B cell (primary cell): Measurements from ENCODE around the gene SCAF11. TPM values are rescaled to one million over a fixed set of nuclear protein-coding genes. Genes with fewer than 3 reads are reported as not detected.
"Not testable (repeated sequence)": the region's sequence is repeated elsewhere in the genome, so short reads cannot be mapped to it uniquely, and the experiment has no call there.

Experiments used
- ATAC-seq: fragments of 200-7000 bp; cut with Tn5 transposase; one replicate; pipeline ENCODE4 v1.10.0; 2021; ENCODE audit warnings: low read depth, mild to moderate bottlenecking, moderate number of reproducible peaks, moderate library complexity
- CTCF ChIA-PET: fragments of 350-600 bp; sonication (Branson Sonifier 250); formaldehyde crosslinking; loops from one replicate; lab custom pipeline; 2021; ENCODE audit warnings: antibody characterized with exemption, inconsistent platforms; lab: Charles Lee
- POLR2A ChIA-PET: fragments of 350-600 bp; sonication (Branson Sonifier 250); formaldehyde crosslinking; loops from one replicate; lab custom pipeline; 2021; ENCODE audit warnings: antibody characterized with exemption; lab: Charles Lee
- DNase-seq: peaks from one replicate; pipeline ENCODE4 v3.0.0; 2013
- H2AFZ ChIP-seq: 2 replicates; pipeline ENCODE4 v1.6.1; 2012; ENCODE audit warnings: mild to moderate bottlenecking, low read depth, low read length; ENCODE audit not compliant: insufficient read depth, poor library complexity, severe bottlenecking
- H3K27ac ChIP-seq, 2 donors: 1 replicate in 1 of 2; 2 replicates in 1 of 2; pipeline ENCODE4 v1.5.1; 2012 to 2013; ENCODE audit warnings: low read length in 2 of 2, mild to moderate bottlenecking in 2 of 2, moderate library complexity in 1 of 2
- H3K27me3 ChIP-seq, 4 experiments: fragments of 200-600 bp in 1 of 4; sonication (generic) in 1 of 4; replicated peaks in 1 of 4; 1 replicate in 2 of 4; 2 replicates in 2 of 4; pipeline versions ENCODE4 v1.6.1 to v1.7.0; 2013 to 2016; ENCODE audit warnings: low read length in 3 of 4, mild to moderate bottlenecking in 2 of 4, mixed read lengths in 1 of 4, moderate library complexity in 1 of 4; ENCODE audit not compliant: insufficient read depth in 4 of 4, control insufficient read depth in 3 of 4; ENCODE audit errors: control extremely low read depth in 1 of 4
- H3K36me3 ChIP-seq, 2 experiments: replicated peaks in 1 of 2; 1 replicate in 1 of 2; 2 replicates in 1 of 2; pipeline versions ENCODE4 v1.6.1 to v1.7.1; 2013; ENCODE audit warnings: low read length in 1 of 2; ENCODE audit not compliant: insufficient read depth in 2 of 2, control insufficient read depth in 1 of 2; ENCODE audit errors: control extremely low read depth in 1 of 2, extremely low read depth in 1 of 2
- H3K4me1 ChIP-seq, 2 donors: fragments of 200-600 bp in 1 of 2; sonication (generic) in 1 of 2; 1 replicate in 1 of 2; 2 replicates in 1 of 2; pipeline versions ENCODE4 v1.5.1 to v1.6.1; 2013 to 2017; ENCODE audit warnings: low read length in 2 of 2; ENCODE audit not compliant: control insufficient read depth in 2 of 2, insufficient read depth in 2 of 2
- H3K4me2 ChIP-seq: replicated peaks from 2 replicates; pipeline ENCODE3; 2012; ENCODE audit warnings: mild to moderate bottlenecking, low read depth, low read length; ENCODE audit not compliant: poor library complexity, severe bottlenecking
- H3K4me3 ChIP-seq, 5 experiments: fragments of 200-600 bp in 1 of 5; sonication (generic) in 1 of 5; 1 replicate in 3 of 5; 2 replicates in 2 of 5; pipeline versions ENCODE4 v1.5.1 to v1.7.0; 2011 to 2016; ENCODE audit warnings: low read length in 4 of 5, mild to moderate bottlenecking in 4 of 5, low read depth in 2 of 5, control low read depth in 1 of 5, moderate library complexity in 1 of 5; ENCODE audit not compliant: insufficient read depth in 1 of 5; ENCODE audit errors: control extremely low read depth in 1 of 5, extremely low read depth in 1 of 5
- H3K79me2 ChIP-seq: fragments of 200-600 bp; sonication (generic); one replicate; pipeline ENCODE4 v1.6.0; 2016; ENCODE audit warnings: low read length; ENCODE audit not compliant: control insufficient read depth, insufficient read depth
- H3K9ac ChIP-seq: fragments of 200-600 bp; sonication (generic); 2 replicates; pipeline ENCODE4 v1.6.1; 2017; ENCODE audit warnings: mild to moderate bottlenecking, low read length, moderate library complexity
- H3K9me3 ChIP-seq, 3 donors: one replicate each; pipeline versions ENCODE4 v1.6.1 to v1.7.1; 2013; ENCODE audit warnings: low read length in 2 of 3; ENCODE audit not compliant: control insufficient read depth in 2 of 3, insufficient read depth in 1 of 3; ENCODE audit errors: control extremely low read depth in 1 of 3
- H4K20me1 ChIP-seq: 2 replicates; pipeline ENCODE4 v1.6.0; 2012; ENCODE audit warnings: mild to moderate bottlenecking, low read length; ENCODE audit not compliant: insufficient read depth, control insufficient read depth, poor library complexity, severe bottlenecking
- H3K27ac Mint-ChIP-seq: one replicate; pipeline ENCODE4 v1.8.0; 2021; ENCODE audit warnings: mixed read lengths
- H3K27me3 Mint-ChIP-seq: one replicate; pipeline ENCODE4 v1.8.0; 2021; ENCODE audit warnings: mixed read lengths
- H3K4me1 Mint-ChIP-seq: one replicate; pipeline ENCODE4 v1.8.0; 2021; ENCODE audit warnings: mixed read lengths
- H3K4me3 Mint-ChIP-seq: one replicate; pipeline ENCODE4 v1.8.0; 2021; ENCODE audit warnings: mixed read lengths
- H3K9me3 Mint-ChIP-seq: one replicate; pipeline ENCODE4 v1.8.0; 2022; ENCODE audit warnings: mixed read lengths; ENCODE audit not compliant: insufficient read depth
- CTCF ChIP-seq: fragments of 200-600 bp; IDR thresholded peaks from one replicate; pipeline ENCODE4 v1.8.0; 2022; ENCODE audit warnings: antibody characterized with exemption, mild to moderate bottlenecking
- EZH2 ChIP-seq: IDR thresholded peaks from 2 replicates; pipeline ENCODE4 v1.6.1; 2012; ENCODE audit warnings: borderline replicate concordance, low read depth, mild to moderate bottlenecking, moderate library complexity, low read length; ENCODE audit not compliant: insufficient read depth, poor library complexity, severe bottlenecking
- WGBS: methylation state at CpG from one replicate; pipeline ENCODE4 v1.1.5; 2013; ENCODE audit warnings: missing lambda C conversion rate; ENCODE audit not compliant: insufficient coverage; 5-methylcytosine and 5-hydroxymethylcytosine counted together
- intact Hi-C: fragments of 100-400 bp; cut with micrococcal nuclease; formaldehyde crosslinking; loops from one replicate; pipeline ENCODE4 v1.10.0; 2022
- polyA plus RNA-seq: library from polyadenylated mRNA; depleted of rRNA; stranded (reverse); fragments of >200 nt; gene quantifications from 2 replicates; pipeline ENCODE4 v1.2.3, GENCODE V29; 2012
- total RNA-seq, 2 donors: library from RNA; stranded (reverse); fragments of 120-200 nt in 1 of 2; gene quantifications; 1 replicate in 1 of 2; 2 replicates in 1 of 2; pipeline versions ENCODE4 v1.2.3 to v1.2.4, GENCODE V29; 2013 to 2022

The SCAF11 gene
- total and polyA plus RNA-seq, 2 donors (not counting 1 experiment from before 2014, with no cell fraction given): 76.1 to 247 TPM

- Histone ChIP-seq H3K79me2 (no peaks in the 10 kb centered on the region), H4K20me1 (no peaks in the 10 kb centered on the region), H3K9me3 (peaks cover 0 to under 1% (median 0%) of the 10 kb centered on the region in 3 donors), H3K4me3 (no peak overlapping the region), H3K4me2 (no peak overlapping the region), H3K36me3 (no peaks in the 10 kb centered on the region), H2AFZ (no peak overlapping the region), H3K4me1 (no peaks in the 10 kb centered on the region), H3K27me3 (no peaks in the 10 kb centered on the region), H3K27ac (no peak overlapping the region), H3K9ac (no peak overlapping the region)
- ChIA-PET CTCF (interaction anchor here (1.7 to 2.1 kb wide), 2 partner anchors 19 to 461 kb away, joined by 5 to 10 read pairs; no protein-coding TSS in a partner anchor), POLR2A (no interaction called here)
- WGBS: no CpG with 5 or more reads among the region's 4 CpGs
- no peaks in the 10 kb centered on the region for H3K4me1 Mint-ChIP-seq
- intact Hi-C loops: loop anchor here (10.0 kb wide), 1 partner anchor 460 kb away; no protein-coding TSS in a partner anchor
- H3K9me3 Mint-ChIP-seq: no peaks in the 10 kb centered on the region
- no peaks in the 10 kb centered on the region for H3K27me3 Mint-ChIP-seq
- DNase-seq (no peak), ATAC-seq (no peak)
- TF ChIP-seq CTCF (no peak), EZH2 (no peak)
- H3K4me3 Mint-ChIP-seq: no peak overlapping the region
- H3K27ac Mint-ChIP-seq: no peak overlapping the region
These were observed 14.3 kb upstream of the SCAF11 start for GRCh38 chr12:46004715-46005114.

- POLR2A ChIA-PET: interaction anchor here (0.6 kb wide), 1 partner anchor 11 kb away, joined by 4 read pairs; no protein-coding TSS in a partner anchor
- H3K27ac Mint-ChIP-seq, H3K4me3 ChIP-seq, ATAC-seq, H3K4me1 Mint-ChIP-seq, H3K27me3 Mint-ChIP-seq, H3K27me3 ChIP-seq, H3K9me3 Mint-ChIP-seq, H3K27ac ChIP-seq, H3K9ac ChIP-seq, H3K4me2 ChIP-seq, CTCF ChIA-PET, DNase-seq, H3K9me3 ChIP-seq, H4K20me1 ChIP-seq, H2AFZ ChIP-seq, H3K4me3 Mint-ChIP-seq, H3K79me2 ChIP-seq, H3K4me1 ChIP-seq, H3K36me3 ChIP-seq: not testable (repeated sequence)
- 99% methylated on average over 14 of the region's 30 CpGs for WGBS
- intact Hi-C loops: loop anchor here (10.0 kb wide), 1 partner anchor 455 kb away; no protein-coding TSS in a partner anchor
These were observed 9.7 kb upstream of the SCAF11 start for GRCh38 chr12:46000076-46000475.
